Karpas-422 (cell line): Measurements from ENCODE around the gene AASDHPPT. TPM values are rescaled to one million over a fixed set of nuclear protein-coding genes. Genes with fewer than 3 reads are reported as not detected.

Experiments
- DNase-seq: peaks from one replicate; pipeline ENCODE4 v3.0.0-alpha.2; 2015
- H2AFZ ChIP-seq: fragments of 200-600 bp; sonication (generic); 2 replicates; pipeline ENCODE4 v1.6.1; 2014; ENCODE audit warnings: antibody characterized with exemption, low read length, mixed read lengths
- H3K27ac ChIP-seq: fragments of 200-600 bp; sonication (generic); 2 replicates; pipeline ENCODE4 v1.5.1; 2014; ENCODE audit warnings: mild to moderate bottlenecking, low read length, moderate library complexity
- H3K27me3 ChIP-seq: fragments of 200-600 bp; sonication (generic); 2 replicates; pipeline ENCODE4 v1.6.1; 2014; ENCODE audit warnings: low read length, mixed read lengths
- H3K36me3 ChIP-seq: fragments of 200-600 bp; sonication (generic); 2 replicates; pipeline ENCODE4 v1.6.1; 2014; ENCODE audit warnings: low read length, mixed read lengths; ENCODE audit not compliant: insufficient read depth
- H3K4me1 ChIP-seq: fragments of 200-600 bp; sonication (generic); 2 replicates; pipeline ENCODE4 v1.6.1; 2014; ENCODE audit warnings: mild to moderate bottlenecking, low read length, mixed read lengths
- H3K4me2 ChIP-seq: fragments of 200-600 bp; sonication (generic); 2 replicates; pipeline ENCODE4 v1.6.1; 2014; ENCODE audit warnings: low read length, low read depth, mild to moderate bottlenecking; ENCODE audit not compliant: poor library complexity, severe bottlenecking
- H3K4me3 ChIP-seq: fragments of 200-600 bp; sonication (generic); 2 replicates; pipeline ENCODE4 v1.5.1; 2014; ENCODE audit warnings: mild to moderate bottlenecking, antibody characterized with exemption, low read length, mixed read lengths
- H3K79me2 ChIP-seq: fragments of 200-600 bp; sonication (generic); 2 replicates; pipeline ENCODE4 v1.6.1; 2014; ENCODE audit warnings: mild to moderate bottlenecking, low read length, mixed read lengths
- H3K9ac ChIP-seq: fragments of 200-600 bp; sonication (generic); 2 replicates; pipeline ENCODE4 v1.6.0; 2014; ENCODE audit warnings: low read length
- H3K9me2 ChIP-seq: fragments of 200-600 bp; sonication (generic), shearing (Covaris generic); replicated peaks from 2 replicates; pipeline ENCODE4 v1.6.0; 2014; ENCODE audit warnings: mild to moderate bottlenecking, low read length, moderate library complexity; ENCODE audit not compliant: insufficient read depth
- H3K9me3 ChIP-seq: fragments of 300-700, 200-600 bp; sonication (generic); 2 replicates; pipeline ENCODE4 v1.6.1; 2014; ENCODE audit warnings: low read length, mixed read lengths
- H4K20me1 ChIP-seq: fragments of 200-600 bp; sonication (generic); 2 replicates; pipeline ENCODE4 v1.6.1; 2014; ENCODE audit warnings: mild to moderate bottlenecking, antibody characterized with exemption, low read length, low read depth; ENCODE audit not compliant: insufficient read depth
- total RNA-seq: library from RNA; depleted of rRNA; stranded (reverse); fragments of >200 nt; shearing (Covaris generic); gene quantifications from 2 replicates; pipeline ENCODE4 v1.2.3, GENCODE V29; 2014; ENCODE audit warnings: low replicate concordance

Gene AASDHPPT
- total RNA-seq, 1 experiment from 2014 or later, result 222 TPM

DNA sequence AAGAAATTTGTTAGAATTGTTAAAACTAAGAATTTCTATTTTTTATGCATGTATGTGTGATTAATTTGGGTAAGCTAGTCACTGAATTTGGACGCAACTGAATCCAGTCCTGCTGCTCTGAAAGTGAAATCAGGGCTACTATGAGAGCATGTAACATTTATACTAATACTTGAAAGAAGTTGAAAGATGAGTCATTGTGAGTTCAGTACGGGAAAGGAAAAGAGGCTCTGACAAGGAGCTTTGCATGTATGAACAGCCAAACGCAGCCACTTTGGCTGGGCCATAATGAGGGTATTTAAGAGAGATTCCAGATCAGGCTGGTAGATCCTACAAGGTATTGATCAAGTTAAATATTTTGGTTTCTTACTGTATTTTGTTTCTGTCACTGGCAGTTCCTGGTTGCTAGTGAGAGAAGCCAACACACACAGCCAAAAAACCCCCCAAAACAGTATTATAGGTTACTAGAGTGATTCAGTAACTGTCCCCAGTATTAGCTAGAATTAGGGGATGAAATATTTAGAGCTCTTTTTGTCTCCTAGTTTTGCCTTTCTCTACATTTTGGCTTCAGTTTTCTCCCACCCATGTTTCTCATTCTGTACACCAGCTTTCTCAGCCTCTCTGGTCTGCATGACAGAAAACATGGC lies 14.1 kb downstream of the AASDHPPT start:
- Histone ChIP-seq H3K9me2 (no peaks in the 10 kb centered on the region), H3K4me2 (no peak overlapping the region), H3K9me3 (no peaks in the 10 kb centered on the region), H3K27me3 (no peaks in the 10 kb centered on the region), H4K20me1 (peaks cover 62% of the 10 kb centered on the region), H3K4me3 (no peak overlapping the region), H3K4me1 (peaks cover 17% of the 10 kb centered on the region), H3K36me3 (peaks cover 89% of the 10 kb centered on the region), H3K79me2 (peaks cover 74% of the 10 kb centered on the region), H2AFZ (no peak overlapping the region), H3K9ac (no peak overlapping the region), H3K27ac (no peak overlapping the region)
- no peak for DNase-seq

DNA sequence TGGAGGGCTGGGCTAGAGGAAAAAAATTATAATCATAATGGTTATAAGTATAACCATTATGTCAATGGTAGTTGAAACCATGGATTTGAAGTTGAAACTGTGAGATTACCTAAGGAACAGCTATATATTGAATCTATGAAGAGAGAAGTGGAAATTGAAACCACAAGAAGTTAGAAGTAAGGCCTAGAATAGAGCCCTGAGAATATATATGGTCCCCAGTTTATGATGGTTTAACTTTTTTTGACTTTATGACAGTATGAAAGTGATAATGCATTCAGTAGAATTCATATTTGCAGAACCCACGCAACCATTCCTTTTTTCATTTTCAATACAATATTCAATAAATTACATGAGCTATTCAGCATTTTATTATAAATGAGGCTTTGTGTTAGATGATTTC lies 15.0 kb downstream of the AASDHPPT start:
- no peak overlapping the region for H3K4me3 ChIP-seq
- H3K4me1 ChIP-seq, result peaks cover 8% of the 10 kb centered on the region
- peaks cover 59% of the 10 kb centered on the region for H4K20me1 ChIP-seq
- H3K4me2 ChIP-seq, result no peak overlapping the region
- no peak overlapping the region for H3K9ac ChIP-seq
- no peaks in the 10 kb centered on the region for H3K9me3 ChIP-seq
- H3K36me3 ChIP-seq, result peaks cover 92% of the 10 kb centered on the region
- peaks cover 65% of the 10 kb centered on the region for H3K79me2 ChIP-seq
- no peak for DNase-seq
- no peak overlapping the region for H2AFZ ChIP-seq
- no peaks in the 10 kb centered on the region for H3K27me3 ChIP-seq
- H3K27ac ChIP-seq, result no peak overlapping the region
- H3K9me2 ChIP-seq, result no peaks in the 10 kb centered on the region

DNA sequence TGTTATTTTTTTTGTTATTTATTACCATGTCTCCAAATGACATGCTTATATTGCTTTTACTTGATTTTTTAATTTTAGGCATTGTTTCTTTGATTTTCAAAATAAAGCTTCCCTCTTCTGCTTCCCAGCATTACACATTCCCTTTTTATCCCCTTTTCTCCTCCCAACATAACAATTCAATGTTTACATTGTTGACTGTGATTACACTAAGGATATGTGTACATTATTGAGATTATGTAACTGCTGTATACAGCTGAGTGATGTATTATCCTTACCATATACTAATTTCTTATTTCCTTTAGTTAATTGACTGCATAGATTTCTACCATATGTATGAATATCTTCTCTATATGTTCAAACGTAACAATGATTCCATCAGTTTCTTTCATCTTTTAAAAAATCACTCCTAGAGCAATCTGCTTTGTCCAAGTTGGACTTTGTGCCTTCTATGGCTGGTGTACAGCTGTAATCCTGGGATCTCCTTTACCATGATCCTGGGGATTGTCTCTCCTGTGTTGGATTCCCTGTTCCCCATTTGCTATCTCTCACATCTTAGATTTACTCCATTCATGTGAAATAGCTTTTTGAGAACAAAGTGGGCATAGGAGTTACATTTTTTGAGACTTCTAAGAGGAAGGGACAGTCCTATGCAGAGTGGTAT lies 21.6 kb downstream of the AASDHPPT start:
- peaks cover 2% of the 10 kb centered on the region for H3K79me2 ChIP-seq
- no peak overlapping the region for H3K4me3 ChIP-seq
- no peak overlapping the region for H2AFZ ChIP-seq
- no peak overlapping the region for H3K27ac ChIP-seq
- H3K27me3 ChIP-seq, result no peaks in the 10 kb centered on the region
- no peak overlapping the region for H3K9ac ChIP-seq
- no peaks in the 10 kb centered on the region for H3K9me3 ChIP-seq
- peaks cover 53% of the 10 kb centered on the region for H3K36me3 ChIP-seq
- peaks cover 40% of the 10 kb centered on the region for H4K20me1 ChIP-seq
- H3K9me2 ChIP-seq, result no peaks in the 10 kb centered on the region
- H3K4me2 ChIP-seq, result no peak overlapping the region
- H3K4me1 ChIP-seq, result no peaks in the 10 kb centered on the region
- DNase-seq, result no peak

DNA sequence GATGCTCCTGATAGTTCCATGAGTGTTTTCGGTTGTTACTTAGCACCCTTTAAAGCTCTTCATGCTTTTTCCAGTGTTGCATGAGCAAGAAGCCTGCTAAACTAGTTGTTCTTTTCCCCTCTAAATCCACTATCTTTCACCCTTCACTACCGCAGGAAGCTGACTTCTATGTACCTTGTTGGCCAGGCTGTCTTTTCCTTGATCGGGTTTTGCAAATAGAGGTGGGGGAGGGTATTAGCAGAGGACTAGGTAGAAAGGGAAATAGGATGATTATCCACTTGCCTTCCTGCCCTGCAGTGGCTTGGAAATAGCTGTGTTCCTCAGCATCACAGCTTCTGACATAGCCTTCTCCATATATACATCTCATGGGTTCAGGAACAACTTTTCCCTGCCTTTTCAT lies 23.9 kb downstream of the AASDHPPT start:
- no peak overlapping the region for H3K27ac ChIP-seq
- DNase-seq, result no peak
- H3K4me2 ChIP-seq, result no peak overlapping the region
- H3K4me1 ChIP-seq, result no peaks in the 10 kb centered on the region
- peaks cover 30% of the 10 kb centered on the region for H4K20me1 ChIP-seq
- 0 out of 2 replicates have a peak, but pooled peaks cover 4% of the 10 kb centered on the region for H3K27me3 ChIP-seq
- H2AFZ ChIP-seq, result no peak overlapping the region
- H3K36me3 ChIP-seq, result peaks cover 32% of the 10 kb centered on the region
- no peaks in the 10 kb centered on the region for H3K79me2 ChIP-seq
- H3K9me2 ChIP-seq, result no peaks in the 10 kb centered on the region
- no peak overlapping the region for H3K9ac ChIP-seq
- no peaks in the 10 kb centered on the region for H3K9me3 ChIP-seq
- no peak overlapping the region for H3K4me3 ChIP-seq

DNA sequence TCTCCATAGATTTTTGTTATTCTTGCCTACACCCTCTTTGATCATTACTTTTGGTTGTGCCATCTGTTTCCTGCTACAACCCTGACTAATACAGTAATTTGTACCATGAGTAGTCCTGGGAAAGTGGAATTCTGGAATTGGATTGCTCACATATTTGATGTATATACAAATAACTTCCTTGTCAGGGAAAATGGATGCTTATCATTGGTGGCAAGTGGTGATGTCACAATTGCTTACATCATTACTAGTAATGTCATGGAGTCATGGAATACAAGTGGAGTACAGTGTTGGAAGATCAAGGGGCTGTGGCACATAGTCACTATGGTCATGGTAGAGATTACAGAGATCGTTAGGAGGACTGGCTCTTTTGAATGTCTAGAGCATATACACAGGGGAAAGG lies 24.4 kb downstream of the AASDHPPT start:
- Histone ChIP-seq H3K27me3 (0 out of 2 replicates have a peak, but pooled peaks cover 4% of the 10 kb centered on the region), H3K4me1 (no peaks in the 10 kb centered on the region), H3K4me2 (no peak overlapping the region), H3K9ac (no peak overlapping the region), H3K4me3 (no peak overlapping the region), H3K27ac (no peak overlapping the region), H4K20me1 (peaks cover 30% of the 10 kb centered on the region), H2AFZ (no peak overlapping the region), H3K36me3 (peaks cover 27% of the 10 kb centered on the region), H3K79me2 (no peaks in the 10 kb centered on the region), H3K9me2 (no peaks in the 10 kb centered on the region), H3K9me3 (no peaks in the 10 kb centered on the region)
- no peak for DNase-seq

DNA sequence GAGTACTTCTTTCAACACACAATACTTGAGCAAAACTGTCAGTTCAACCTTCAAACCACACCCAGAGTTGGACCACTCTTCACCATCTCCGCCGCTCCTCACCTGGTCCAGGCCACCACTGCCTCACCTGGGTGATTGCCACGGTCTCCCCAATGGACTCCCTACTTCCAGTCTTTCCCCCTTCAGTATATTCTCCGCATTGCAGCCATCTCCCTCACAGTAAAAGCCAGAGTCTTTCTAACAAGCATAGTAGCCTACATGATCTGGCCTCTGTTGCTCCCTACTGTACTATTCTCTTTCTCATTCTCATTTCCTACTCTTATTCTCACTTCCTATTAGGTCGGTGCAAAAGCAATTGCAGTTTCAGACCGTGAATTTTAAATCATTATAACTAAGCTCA lies 28.5 kb downstream of the AASDHPPT start:
- Histone ChIP-seq H2AFZ (no peak overlapping the region), H3K9ac (no peak overlapping the region)

DNA sequence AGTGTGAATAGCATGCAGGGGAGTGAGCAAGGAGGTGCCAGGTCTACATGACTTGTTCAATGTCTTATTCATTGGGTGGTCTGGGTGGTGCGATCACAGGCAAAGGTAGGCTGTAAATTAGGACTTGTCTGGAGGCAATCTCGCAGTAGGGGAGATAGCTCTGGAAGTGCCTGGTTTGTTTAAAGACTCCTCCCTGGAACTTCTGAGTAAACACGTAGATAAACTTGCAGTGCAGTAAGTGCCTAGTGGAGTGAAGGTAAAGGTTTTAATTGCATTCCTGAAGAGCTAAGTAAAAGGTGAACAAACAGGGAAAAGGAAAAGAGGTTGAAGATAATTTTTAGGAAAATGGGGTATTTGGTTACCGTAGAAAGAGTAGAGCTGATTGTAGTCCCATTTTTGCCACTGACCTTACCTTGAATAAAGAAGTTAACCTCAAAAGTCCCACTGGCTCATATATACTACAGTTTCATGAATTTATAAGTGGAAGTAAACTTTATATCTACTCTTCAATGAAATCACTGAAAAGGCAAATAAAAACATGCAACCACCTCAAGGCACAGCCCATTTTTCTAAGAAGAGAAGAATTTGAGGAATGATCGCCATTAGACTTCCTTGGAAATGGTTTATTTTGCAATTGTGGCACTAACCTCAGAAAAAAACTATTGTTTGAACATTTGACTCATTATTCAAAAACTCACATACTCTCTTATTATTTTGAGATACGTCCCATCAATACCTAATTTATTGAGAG lies 44.3 kb downstream of the AASDHPPT start:
- Histone ChIP-seq H3K27me3 (0 out of 2 replicates have a peak, but pooled peaks cover 7% of the 10 kb centered on the region), H3K79me2 (no peaks in the 10 kb centered on the region), H4K20me1 (no peaks in the 10 kb centered on the region), H3K36me3 (no peaks in the 10 kb centered on the region), H3K9me3 (no peaks in the 10 kb centered on the region), H3K4me3 (no peak overlapping the region), H3K9ac (no peak overlapping the region), H3K4me1 (no peaks in the 10 kb centered on the region), H3K4me2 (no peak overlapping the region), H3K9me2 (no peaks in the 10 kb centered on the region), H3K27ac (no peak overlapping the region), H2AFZ (no peak overlapping the region)
- DNase-seq, result no peak

More for the DNA sequence above, 28.5 kb downstream of the AASDHPPT start:
- 0 out of 2 replicates have a peak, but pooled peaks cover 4% of the 10 kb centered on the region for H3K27me3 ChIP-seq
- no peaks in the 10 kb centered on the region for H3K9me3 ChIP-seq
- 0 out of 2 replicates have a peak, but pooled peaks cover 4% of the 10 kb centered on the region for H4K20me1 ChIP-seq
- DNase-seq, result no peak
- H3K9me2 ChIP-seq, result no peaks in the 10 kb centered on the region; the same call in 1 of the 2 replicates
- H3K4me3 ChIP-seq, result no peak overlapping the region
- no peaks in the 10 kb centered on the region for H3K79me2 ChIP-seq
- H3K4me1 ChIP-seq, result no peaks in the 10 kb centered on the region
- no peak overlapping the region for H3K27ac ChIP-seq
- H3K36me3 ChIP-seq, result no peaks in the 10 kb centered on the region
- H3K4me2 ChIP-seq, result no peak overlapping the region

DNA sequence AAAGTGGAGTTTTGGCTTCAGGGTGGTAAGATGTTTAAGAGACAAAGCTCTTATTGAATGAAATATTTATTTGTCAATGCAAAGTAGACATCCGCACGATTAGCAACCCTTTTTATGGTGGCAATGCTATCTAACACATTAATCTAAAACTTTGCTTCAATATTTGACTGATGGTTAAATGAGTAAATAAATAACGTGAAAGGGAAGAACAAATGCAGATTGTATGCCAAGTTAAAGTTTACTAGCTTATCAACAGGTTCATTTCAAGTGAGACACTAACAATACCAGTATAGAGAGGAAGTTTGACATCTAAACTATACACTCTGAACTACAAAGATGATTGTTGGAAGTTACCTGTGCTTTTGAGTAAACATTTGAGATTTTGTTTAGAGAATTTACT lies 50.1 kb downstream of the AASDHPPT start:
- Histone ChIP-seq H3K9me2 (no peaks in the 10 kb centered on the region), H2AFZ (no peak overlapping the region), H3K27ac (no peak overlapping the region), H3K4me1 (no peaks in the 10 kb centered on the region), H3K4me2 (no peak overlapping the region), H3K9me3 (no peaks in the 10 kb centered on the region), H3K27me3 (no peaks in the 10 kb centered on the region), H3K4me3 (no peak overlapping the region), H3K36me3 (no peaks in the 10 kb centered on the region), H4K20me1 (no peaks in the 10 kb centered on the region), H3K9ac (no peak overlapping the region), H3K79me2 (no peaks in the 10 kb centered on the region)
- DNase-seq, result no peak
